H9 (cell line): ENCODE results near the gene ACADS. TPM values are rescaled to one million over a fixed set of nuclear protein-coding genes. Genes with fewer than 3 reads are reported as not detected.

Experiments used
- DNase-seq: peaks from one replicate; pipeline ENCODE4 v3.0.0-alpha.2; 2017
- H2AFZ ChIP-seq: one replicate; pipeline ENCODE4 v1.6.1; 2013; ENCODE audit warnings: mild to moderate bottlenecking, low read length, control low read depth, moderate library complexity
- H2AK5ac ChIP-seq: 2 replicates; pipeline ENCODE4 v1.6.1; 2013; ENCODE audit warnings: low read length, control low read depth, mixed read lengths; ENCODE audit not compliant: insufficient read length
- H2BK120ac ChIP-seq: one replicate; pipeline ENCODE4 v1.6.1; 2013; ENCODE audit warnings: low read depth, mild to moderate bottlenecking, low read length, control low read depth, inconsistent platforms; ENCODE audit not compliant: poor library complexity, severe bottlenecking
- H2BK12ac ChIP-seq: 2 replicates; pipeline ENCODE4 v1.6.1; 2013; ENCODE audit warnings: low read length, control low read depth, mixed read lengths, low read depth; ENCODE audit not compliant: insufficient read length
- H2BK15ac ChIP-seq: 2 replicates; pipeline ENCODE4 v1.6.1; 2013; ENCODE audit warnings: low read depth, low read length, control low read depth
- H2BK20ac ChIP-seq: one replicate; pipeline ENCODE4 v1.6.1; 2013; ENCODE audit warnings: low read depth, mild to moderate bottlenecking, low read length, control low read depth, inconsistent platforms; ENCODE audit not compliant: poor library complexity, severe bottlenecking
- H2BK5ac ChIP-seq: 2 replicates; pipeline ENCODE4 v1.6.1; 2013; ENCODE audit warnings: low read length, control low read depth, mixed read lengths; ENCODE audit not compliant: insufficient read length
- H3K14ac ChIP-seq: 2 replicates; pipeline ENCODE4 v1.6.1; 2013; ENCODE audit warnings: low read length, control low read depth; ENCODE audit not compliant: insufficient read depth
- H3K18ac ChIP-seq: 2 replicates; pipeline ENCODE4 v1.6.1; 2013; ENCODE audit warnings: low read depth, mild to moderate bottlenecking, mixed read lengths, low read length, control low read depth; ENCODE audit not compliant: insufficient read length
- H3K23ac ChIP-seq: 2 replicates; pipeline ENCODE4 v1.6.1; 2013; ENCODE audit warnings: low read length, control low read depth, mixed read lengths, low read depth; ENCODE audit not compliant: insufficient read length
- H3K23me2 ChIP-seq: 2 replicates; pipeline ENCODE4 v1.6.1; 2013; ENCODE audit warnings: low read depth, mild to moderate bottlenecking, mixed read lengths, low read length, control low read depth; ENCODE audit not compliant: insufficient read length, poor library complexity, severe bottlenecking
- H3K27ac ChIP-seq: 2 replicates; pipeline ENCODE4 v1.5.1; 2013; ENCODE audit warnings: low read length, control low read depth, mixed read lengths, low read depth; ENCODE audit not compliant: insufficient read length
- H3K27me3 ChIP-seq: 2 replicates; pipeline ENCODE4 v1.6.1; 2013; ENCODE audit warnings: low read length, control low read depth, inconsistent platforms; ENCODE audit not compliant: insufficient read depth
- H3K4ac ChIP-seq: 2 replicates; pipeline ENCODE4 v1.6.1; 2013; ENCODE audit warnings: low read depth, mild to moderate bottlenecking, control low read depth, inconsistent platforms, low read length, moderate library complexity
- H3K4me1 ChIP-seq: 2 replicates; pipeline ENCODE4 v1.6.1; 2013; ENCODE audit warnings: low read length, control low read depth, inconsistent platforms; ENCODE audit not compliant: insufficient read depth
- H3K4me2 ChIP-seq: 2 replicates; pipeline ENCODE4 v1.6.1; 2013; ENCODE audit warnings: low read length, control low read depth, mixed read lengths; ENCODE audit not compliant: insufficient read length, insufficient read depth
- H3K56ac ChIP-seq: 2 replicates; pipeline ENCODE4 v1.6.1; 2013; ENCODE audit warnings: low read depth, mild to moderate bottlenecking, mixed read lengths, low read length, control low read depth; ENCODE audit not compliant: insufficient read length
- H3K79me1 ChIP-seq: 2 replicates; pipeline ENCODE4 v1.6.1; 2013; ENCODE audit warnings: low read depth, mild to moderate bottlenecking, moderate library complexity, low read length, control low read depth, inconsistent platforms; ENCODE audit not compliant: insufficient read depth, poor library complexity, severe bottlenecking
- H3K79me2 ChIP-seq: 2 replicates; pipeline ENCODE4 v1.6.1; 2013; ENCODE audit warnings: low read length, control low read depth, inconsistent platforms; ENCODE audit not compliant: insufficient read depth
- H3K9ac ChIP-seq: 2 replicates; pipeline ENCODE4 v1.6.1; 2013; ENCODE audit warnings: low read length, control low read depth, mixed read lengths; ENCODE audit not compliant: insufficient read length; ENCODE audit errors: extremely low read depth
- H3K9me3 ChIP-seq: one replicate; pipeline ENCODE4 v1.6.1; 2013; ENCODE audit warnings: low read depth, low read length, inconsistent platforms; ENCODE audit not compliant: control insufficient read depth
- H3T11ph ChIP-seq: one replicate; pipeline ENCODE4 v1.6.1; 2013; ENCODE audit warnings: mild to moderate bottlenecking, low read length, control low read depth, inconsistent platforms
- H4K20me1 ChIP-seq: one replicate; pipeline ENCODE4 v1.6.1; 2013; ENCODE audit not compliant: control insufficient read depth, insufficient read length, insufficient read depth
- H4K5ac ChIP-seq: 2 replicates; pipeline ENCODE4 v1.6.1; 2013; ENCODE audit warnings: low read depth, mild to moderate bottlenecking, mixed read lengths, low read length, control low read depth; ENCODE audit not compliant: insufficient read length
- H4K8ac ChIP-seq: replicated peaks from 2 replicates; pipeline ENCODE4 v1.6.1; 2013; ENCODE audit warnings: low read length, control low read depth, mixed read lengths, low read depth; ENCODE audit not compliant: insufficient read length
- H4K91ac ChIP-seq: 2 replicates; pipeline ENCODE4 v1.6.1; 2013; ENCODE audit warnings: low read depth, mild to moderate bottlenecking, moderate library complexity, mixed read lengths, low read length, control low read depth; ENCODE audit not compliant: insufficient read length
- H3K27ac Mint-ChIP-seq, 3 experiments: 2 replicates in 2 of 3; 3 replicates in 1 of 3; pipeline ENCODE4 v1.8.0; 2020 to 2021; ENCODE audit warnings: mixed read lengths in 3 of 3, mild to moderate bottlenecking in 1 of 3, moderate library complexity in 1 of 3
- H3K27me3 Mint-ChIP-seq: 2 replicates; pipeline ENCODE4 v1.8.0; 2021; ENCODE audit warnings: low read depth, mild to moderate bottlenecking, moderate library complexity, mixed read lengths
- H3K36me3 Mint-ChIP-seq, 3 experiments: 2 replicates in 2 of 3; 3 replicates in 1 of 3; pipeline ENCODE4 v1.8.0; 2020 to 2021; ENCODE audit warnings: low read depth in 3 of 3, mixed read lengths in 3 of 3; ENCODE audit not compliant: insufficient read depth in 1 of 3
- H3K4me1 Mint-ChIP-seq, 2 experiments: 2 replicates each; pipeline ENCODE4 v1.8.0; 2020; ENCODE audit warnings: mixed read lengths in 2 of 2
- H3K4me3 Mint-ChIP-seq, 2 experiments: 2 replicates in 1 of 2; 3 replicates in 1 of 2; pipeline ENCODE4 v1.8.0; 2020 to 2021; ENCODE audit warnings: mild to moderate bottlenecking in 2 of 2, mixed read lengths in 2 of 2, moderate library complexity in 1 of 2
- H3K9me3 Mint-ChIP-seq, 2 experiments: 2 replicates in 1 of 2; 3 replicates in 1 of 2; pipeline ENCODE4 v1.8.0; 2020; ENCODE audit warnings: mild to moderate bottlenecking in 2 of 2, mixed read lengths in 2 of 2, moderate library complexity in 1 of 2
- total RNA-seq: library from RNA; stranded (reverse); gene quantifications from 2 replicates; pipeline ENCODE4 v1.2.1, GENCODE V29; 2021
- TF ChIP-seq, protein P1 (sequence below): fragments of 200-600 bp; sonication (generic); conservative IDR thresholded peaks from 3 replicates; pipeline ENCODE4 v1.8.0; 2021; ENCODE audit warnings: antibody characterized with exemption, mild to moderate bottlenecking

The ACADS gene
- total RNA-seq, 1 experiment from 2014 or later: 8.3 TPM

DNA sequence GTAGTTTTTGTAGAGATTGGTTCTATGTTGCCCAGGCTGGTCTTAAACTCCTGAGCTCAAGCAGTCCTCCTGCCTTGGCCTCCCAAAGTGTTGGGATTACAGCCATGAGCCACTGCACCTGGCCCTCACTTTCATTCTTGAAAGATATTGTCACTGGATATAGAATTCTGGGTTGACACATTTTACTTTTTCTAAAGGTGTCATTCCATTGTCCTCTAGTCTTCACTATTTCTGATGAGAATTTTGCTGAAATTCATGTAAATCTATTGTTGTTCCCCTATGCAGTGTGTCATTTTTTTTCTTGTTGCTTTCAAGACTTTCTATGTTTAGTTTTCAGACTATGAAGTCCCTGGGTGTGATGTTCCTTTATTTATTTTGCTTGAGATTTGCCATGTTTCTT lies 29.2 kb downstream of the ACADS start:
- Histone ChIP-seq H3K9me3 (no peaks in the 10 kb centered on the region), H3K4me2 (no peak overlapping the region), H4K5ac (no peak overlapping the region), H4K20me1 (no peaks in the 10 kb centered on the region), H2AK5ac (no peak overlapping the region), H3T11ph (no peak overlapping the region), H2AFZ (no peak overlapping the region), H3K4ac (no peak overlapping the region), H3K79me1 (no peaks in the 10 kb centered on the region), H2BK120ac (no peak overlapping the region), H3K4me1 (peaks cover 2% of the 10 kb centered on the region; the same call in 1 of the 2 replicates), H3K27ac (no peak overlapping the region), H3K27me3 (no peaks in the 10 kb centered on the region), H4K91ac (no peak overlapping the region), H3K23me2 (no peaks in the 10 kb centered on the region), H3K79me2 (no peaks in the 10 kb centered on the region), H2BK15ac (no peak overlapping the region), H4K8ac (no peak overlapping the region), H2BK5ac (no peak overlapping the region), H3K18ac (no peak overlapping the region), H2BK20ac (no peak overlapping the region), H3K23ac (no peak overlapping the region), H2BK12ac (no peak overlapping the region), H3K14ac (no peak overlapping the region), H3K56ac (no peak overlapping the region), H3K9ac (no peak overlapping the region)
- peaks cover 12 to 13% of the 10 kb centered on the region in 2 experiments for H3K4me1 Mint-ChIP-seq
- DNase-seq: no peak
- TF ChIP-seq, protein P1, sequence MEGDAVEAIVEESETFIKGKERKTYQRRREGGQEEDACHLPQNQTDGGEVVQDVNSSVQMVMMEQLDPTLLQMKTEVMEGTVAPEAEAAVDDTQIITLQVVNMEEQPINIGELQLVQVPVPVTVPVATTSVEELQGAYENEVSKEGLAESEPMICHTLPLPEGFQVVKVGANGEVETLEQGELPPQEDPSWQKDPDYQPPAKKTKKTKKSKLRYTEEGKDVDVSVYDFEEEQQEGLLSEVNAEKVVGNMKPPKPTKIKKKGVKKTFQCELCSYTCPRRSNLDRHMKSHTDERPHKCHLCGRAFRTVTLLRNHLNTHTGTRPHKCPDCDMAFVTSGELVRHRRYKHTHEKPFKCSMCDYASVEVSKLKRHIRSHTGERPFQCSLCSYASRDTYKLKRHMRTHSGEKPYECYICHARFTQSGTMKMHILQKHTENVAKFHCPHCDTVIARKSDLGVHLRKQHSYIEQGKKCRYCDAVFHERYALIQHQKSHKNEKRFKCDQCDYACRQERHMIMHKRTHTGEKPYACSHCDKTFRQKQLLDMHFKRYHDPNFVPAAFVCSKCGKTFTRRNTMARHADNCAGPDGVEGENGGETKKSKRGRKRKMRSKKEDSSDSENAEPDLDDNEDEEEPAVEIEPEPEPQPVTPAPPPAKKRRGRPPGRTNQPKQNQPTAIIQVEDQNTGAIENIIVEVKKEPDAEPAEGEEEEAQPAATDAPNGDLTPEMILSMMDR: no peak
- peaks cover 6 to 12% of the 10 kb centered on the region in 2 experiments; a peak in 4 of 5 replicates for H3K9me3 Mint-ChIP-seq
- no peaks in the 10 kb centered on the region; a peak in 2 of 7 replicates for H3K36me3 Mint-ChIP-seq
- no peak overlapping the region for H3K4me3 Mint-ChIP-seq
- H3K27ac Mint-ChIP-seq: no peak overlapping the region
- no peaks in the 10 kb centered on the region; the same call in none of the 2 replicates for H3K27me3 Mint-ChIP-seq
